DOHH2 (cell line): Measurements from ENCODE around the gene CDK9.

Source experiments
- H3F3A ChIP-seq: fragments of 200-600 bp; sonication (generic), shearing (Covaris generic); 2 replicates; pipeline ENCODE4 v1.6.0; 2016; ENCODE audit warnings: antibody characterized with exemption, mild to moderate bottlenecking; ENCODE audit not compliant: control insufficient read depth, insufficient read depth
- H3K27ac ChIP-seq: fragments of 200-600 bp; sonication (generic); 2 replicates; pipeline ENCODE4 v1.5.1; 2014; ENCODE audit warnings: low read depth, mild to moderate bottlenecking, low read length, moderate library complexity
- H3K27me3 ChIP-seq: fragments of 200-600 bp; sonication (generic); 2 replicates; pipeline ENCODE4 v1.6.1; 2014; ENCODE audit warnings: mild to moderate bottlenecking, low read length, mixed read lengths; ENCODE audit not compliant: control insufficient read depth
- H3K36me3 ChIP-seq: fragments of 200-600 bp; sonication (generic); 2 replicates; pipeline ENCODE4 v1.6.1; 2014; ENCODE audit warnings: mild to moderate bottlenecking, low read length, moderate library complexity, mixed read lengths; ENCODE audit not compliant: control insufficient read depth
- H3K4me1 ChIP-seq: fragments of 200-600 bp; sonication (generic); 2 replicates; pipeline ENCODE4 v1.6.1; 2014; ENCODE audit warnings: mild to moderate bottlenecking, low read length, mixed read lengths; ENCODE audit not compliant: control insufficient read depth
- H3K4me2 ChIP-seq: fragments of 200-600 bp; sonication (generic); 2 replicates; pipeline ENCODE4 v1.6.0; 2014; ENCODE audit warnings: mild to moderate bottlenecking, low read length, moderate library complexity
- H3K4me3 ChIP-seq: fragments of 200-600 bp; sonication (generic); 2 replicates; pipeline ENCODE4 v1.5.1; 2014; ENCODE audit warnings: mild to moderate bottlenecking, low read length, mixed read lengths
- H3K79me2 ChIP-seq: fragments of 200-600 bp; sonication (generic); 2 replicates; pipeline ENCODE4 v1.6.1; 2014; ENCODE audit warnings: mild to moderate bottlenecking, low read length, mixed read lengths; ENCODE audit not compliant: control insufficient read depth
- H3K9me2 ChIP-seq: fragments of 200-600 bp; sonication (generic); replicated peaks from 2 replicates; pipeline ENCODE4 v1.6.1; 2014; ENCODE audit warnings: mild to moderate bottlenecking, low read length, mixed read lengths; ENCODE audit not compliant: control insufficient read depth
- H3K9me3 ChIP-seq: fragments of 200-600 bp; sonication (generic); 2 replicates; pipeline ENCODE4 v1.6.1; 2014; ENCODE audit warnings: antibody characterized with exemption, low read length, mixed read lengths; ENCODE audit not compliant: control insufficient read depth, insufficient read depth
- H4K20me1 ChIP-seq: fragments of 200-600 bp; sonication (generic); 2 replicates; pipeline ENCODE4 v1.6.0; 2014; ENCODE audit warnings: low read depth, mild to moderate bottlenecking, antibody characterized with exemption, low read length, moderate library complexity; ENCODE audit not compliant: control insufficient read depth, insufficient read depth
- CTCF ChIP-seq: fragments of 200-600 bp; sonication (generic); IDR thresholded peaks from one replicate; pipeline ENCODE4 v1.5.1; 2014; ENCODE audit warnings: antibody characterized with exemption, mild to moderate bottlenecking, low read depth, low read length; ENCODE audit not compliant: poor library complexity, severe bottlenecking
- EZH2phosphoT487 ChIP-seq: fragments of 200-600 bp; sonication (generic); IDR thresholded peaks from 2 replicates; pipeline ENCODE4 v1.6.1; 2017; ENCODE audit warnings: borderline replicate concordance, mild to moderate bottlenecking, antibody characterized with exemption, low read length, moderate library complexity, mixed read lengths

Gene CDK9

GRCh38 chr9:127785933-127786772 lies at the start of gene CDK9:
Gene CDK9, plus strand, starts transcription at chr9:127786034. Its CDS starts 115 bp downstream, at chr9:127786149.
- peaks cover 24% of the 10 kb centered on the region for H3F3A ChIP-seq
- peaks cover 47% of the 10 kb centered on the region for H3K79me2 ChIP-seq
- no peak for TF ChIP-seq EZH2phosphoT487
- no peak for TF ChIP-seq CTCF
- no peaks in the 10 kb centered on the region for H3K9me2 ChIP-seq
- peak within 1 kb of the TSS; percentile 61 for H3K4me2 ChIP-seq
- H3K9me3 ChIP-seq: no peaks in the 10 kb centered on the region
- H3K27ac ChIP-seq: peak within 1 kb of the TSS; percentile 88
- H3K36me3 ChIP-seq: peaks cover 51% of the 10 kb centered on the region
- peak within 1 kb of the TSS; percentile 96 for H3K4me3 ChIP-seq
- H4K20me1 ChIP-seq: peaks cover 35% of the 10 kb centered on the region
- H3K27me3 ChIP-seq: no peaks in the 10 kb centered on the region
- H3K4me1 ChIP-seq: peaks cover 44% of the 10 kb centered on the region

- no peak for TF ChIP-seq CTCF
- no peak for TF ChIP-seq EZH2phosphoT487
- Histone ChIP-seq H3K9me3 (no peaks in the 10 kb centered on the region), H3K9me2 (no peaks in the 10 kb centered on the region), H3K4me1 (peaks cover 15% of the 10 kb centered on the region), H3K27me3 (no peaks in the 10 kb centered on the region), H3K4me2 (no peak overlapping the region), H3K4me3 (no peak overlapping the region), H3F3A (no peaks in the 10 kb centered on the region; the same call in 1 of the 2 replicates), H4K20me1 (no peaks in the 10 kb centered on the region), H3K36me3 (peaks cover 5% of the 10 kb centered on the region; the same call in 1 of the 2 replicates), H3K79me2 (no peaks in the 10 kb centered on the region), H3K27ac (no peak overlapping the region)
Measured at GRCh38 chr9:127738666-127739065, 47.2 kb upstream of the CDK9 start.

GRCh38 chr9:127739614-127740330 lies 46.1 kb upstream of the CDK9 start:
- Histone ChIP-seq H3K79me2 (no peaks in the 10 kb centered on the region), H3K36me3 (peaks cover 7% of the 10 kb centered on the region; the same call in 1 of the 2 replicates), H4K20me1 (no peaks in the 10 kb centered on the region), H3K27ac (no peak overlapping the region), H3K4me1 (peaks cover 6% of the 10 kb centered on the region), H3K4me2 (no peak overlapping the region), H3F3A (no peaks in the 10 kb centered on the region; the same call in 1 of the 2 replicates), H3K9me2 (no peaks in the 10 kb centered on the region), H3K9me3 (no peaks in the 10 kb centered on the region), H3K4me3 (no peak overlapping the region), H3K27me3 (no peaks in the 10 kb centered on the region)
- TF ChIP-seq CTCF (no peak), EZH2phosphoT487 (no peak)
